ENCODE data around the gene GARS1. TPM values are rescaled to one million over a fixed set of nuclear protein-coding genes. Genes with fewer than 3 reads are reported as not detected.
A peak's percentile ranks its signal among the peaks of the same experiment; 100 is the strongest.

GARS1 gene
- polyA plus RNA-seq, 3 donors: 46.0 to 68.4 (median 48.6) TPM

DNA sequence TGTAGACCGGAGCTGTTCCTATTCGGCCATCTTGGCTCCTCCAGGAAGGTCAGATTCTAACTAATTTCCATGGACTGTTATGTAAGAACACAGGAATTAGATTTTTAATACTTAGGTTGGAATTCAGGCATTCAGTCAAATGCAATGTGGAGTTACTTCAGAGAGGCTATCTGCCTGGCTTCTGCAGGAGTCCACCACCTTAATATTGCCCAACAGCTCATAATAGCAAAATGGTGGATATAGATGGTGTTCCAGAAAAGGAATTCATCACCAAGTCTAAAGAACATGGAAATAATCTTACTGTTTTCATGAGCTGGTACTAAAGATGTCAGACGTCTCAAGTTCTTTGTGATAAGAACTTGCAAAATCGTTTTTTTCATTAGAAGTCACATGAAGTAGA is 48.1 kb downstream of the GARS1 start:
- Mint-ChIP-seq H3K36me3 (peaks cover 18 to 29% of the 10 kb centered on the region in 2 donors), H3K27ac (no peak overlapping the region), H3K27me3 (ENCODE audit: low read depth in 3 of 3) (peaks cover 0 to 1% (median 0%) of the 10 kb centered on the region in 3 donors), H3K4me3 (no peak overlapping the region), H3K4me1 (no peaks in the 10 kb centered on the region), H3K9me3 (peaks cover 0 to 2% (median 0%) of the 10 kb centered on the region in 7 donors)
- intact Hi-C loops (cut with micrococcal nuclease): no loop called here
- Histone ChIP-seq H3K4me1 (ENCODE audit: control insufficient read depth in 1 of 2, insufficient read depth in 2 of 2, low read length in 2 of 2) (no peaks in the 10 kb centered on the region), H3K27ac (ENCODE audit: low read depth in 1 of 2, low read length in 2 of 2) (no peak overlapping the region), H4K20me1 (ENCODE audit: insufficient read depth, low read length) (no peaks in the 10 kb centered on the region), H3K27me3 (ENCODE audit: control insufficient read depth in 2 of 2, insufficient read depth in 2 of 2, low read length in 2 of 2) (no peaks in the 10 kb centered on the region), H3K9me3 (replicated peaks in 1 of 2; ENCODE audit: control insufficient read depth in 1 of 2, insufficient read depth in 1 of 2, low read length in 2 of 2) (no peaks in the 10 kb centered on the region), H3K36me3 (replicated peaks in 1 of 2; ENCODE audit: control insufficient read depth in 1 of 2, insufficient read depth in 2 of 2, low read length in 2 of 2) (no peaks in the 10 kb centered on the region), H3K4me3 (replicated peaks in 1 of 3; ENCODE audit: low read depth in 2 of 3, low read length in 3 of 3) (no peak overlapping the region), H3K4me2 (replicated peaks; ENCODE audit: extremely low read depth, low read length, poor library complexity, severe bottlenecking) (no peak overlapping the region), H3K9ac (ENCODE audit: insufficient read depth, low read length, poor library complexity, severe bottlenecking) (no peak overlapping the region), H2AFZ (ENCODE audit: insufficient read depth, low read depth, low read length, poor library complexity, severe bottlenecking) (no peak overlapping the region), H3K79me2 (ENCODE audit: insufficient read depth, low read length) (no peaks in the 10 kb centered on the region)
- TF ChIP-seq, protein P1, sequence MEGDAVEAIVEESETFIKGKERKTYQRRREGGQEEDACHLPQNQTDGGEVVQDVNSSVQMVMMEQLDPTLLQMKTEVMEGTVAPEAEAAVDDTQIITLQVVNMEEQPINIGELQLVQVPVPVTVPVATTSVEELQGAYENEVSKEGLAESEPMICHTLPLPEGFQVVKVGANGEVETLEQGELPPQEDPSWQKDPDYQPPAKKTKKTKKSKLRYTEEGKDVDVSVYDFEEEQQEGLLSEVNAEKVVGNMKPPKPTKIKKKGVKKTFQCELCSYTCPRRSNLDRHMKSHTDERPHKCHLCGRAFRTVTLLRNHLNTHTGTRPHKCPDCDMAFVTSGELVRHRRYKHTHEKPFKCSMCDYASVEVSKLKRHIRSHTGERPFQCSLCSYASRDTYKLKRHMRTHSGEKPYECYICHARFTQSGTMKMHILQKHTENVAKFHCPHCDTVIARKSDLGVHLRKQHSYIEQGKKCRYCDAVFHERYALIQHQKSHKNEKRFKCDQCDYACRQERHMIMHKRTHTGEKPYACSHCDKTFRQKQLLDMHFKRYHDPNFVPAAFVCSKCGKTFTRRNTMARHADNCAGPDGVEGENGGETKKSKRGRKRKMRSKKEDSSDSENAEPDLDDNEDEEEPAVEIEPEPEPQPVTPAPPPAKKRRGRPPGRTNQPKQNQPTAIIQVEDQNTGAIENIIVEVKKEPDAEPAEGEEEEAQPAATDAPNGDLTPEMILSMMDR (IDR thresholded peaks at IDR 0.05): no peak
- DNase-seq: no peak
- no CpG with 5 or more reads among the region's 4 CpGs for WGBS (ENCODE audit: insufficient coverage)

DNA sequence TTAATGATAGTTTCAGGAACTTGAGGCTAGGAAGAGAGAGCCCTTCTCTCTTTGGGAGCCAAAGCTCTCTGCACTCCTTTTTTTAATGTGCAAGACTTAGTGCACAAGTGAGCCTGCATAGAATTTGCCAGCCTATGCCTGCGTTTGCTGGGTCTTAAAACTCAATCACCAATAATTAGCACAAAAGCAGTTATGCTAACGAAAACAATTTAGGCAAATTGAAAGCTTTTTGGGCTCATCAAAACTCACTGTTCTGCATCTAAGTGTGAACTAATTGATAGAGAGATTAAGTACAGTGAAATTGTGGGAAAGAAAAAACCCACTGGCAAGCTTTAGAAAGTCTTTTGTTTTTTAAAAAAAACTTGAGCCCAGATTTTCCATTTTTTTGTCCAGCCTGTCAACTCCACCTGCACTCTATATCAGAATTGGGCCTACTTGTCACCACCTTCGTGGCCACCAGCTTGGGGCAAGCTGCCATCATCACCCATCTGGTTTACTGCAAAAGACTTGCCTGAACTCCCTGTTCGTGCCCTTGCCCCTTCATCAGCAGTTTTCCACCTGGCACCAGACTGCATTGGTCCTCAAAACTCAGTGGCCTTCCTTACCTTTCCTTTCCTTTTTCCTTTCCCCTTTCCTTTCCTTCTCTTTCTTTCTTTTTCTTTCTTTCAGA is 49.7 kb downstream of the GARS1 start:
- no peaks in the 10 kb centered on the region for H4K20me1 ChIP-seq (ENCODE audit: insufficient read depth, low read length)
- peaks cover 17 to 25% of the 10 kb centered on the region in 2 donors for H3K36me3 Mint-ChIP-seq
- no peaks in the 10 kb centered on the region for H3K79me2 ChIP-seq (ENCODE audit: insufficient read depth, low read length)
- peak overlapping the region in 1 of 7 donors; percentile 37 for H3K27ac Mint-ChIP-seq
- no peak overlapping the region for H3K4me3 Mint-ChIP-seq
- H3K9me3 ChIP-seq (replicated peaks in 1 of 2; ENCODE audit: control insufficient read depth in 1 of 2, insufficient read depth in 1 of 2, low read length in 2 of 2): no peaks in the 10 kb centered on the region
- no peak overlapping the region for H3K27ac ChIP-seq (ENCODE audit: low read depth in 1 of 2, low read length in 2 of 2)
- no peaks in the 10 kb centered on the region for H3K4me1 Mint-ChIP-seq
- H3K9me3 Mint-ChIP-seq: peaks cover 0 to 2% (median 0%) of the 10 kb centered on the region in 7 donors
- H3K9ac ChIP-seq (ENCODE audit: insufficient read depth, low read length, poor library complexity, severe bottlenecking): no peak overlapping the region
- peaks cover 0 to 1% (median 0%) of the 10 kb centered on the region in 3 donors for H3K27me3 Mint-ChIP-seq (ENCODE audit: low read depth in 3 of 3)
- no peaks in the 10 kb centered on the region for H3K4me1 ChIP-seq (ENCODE audit: control insufficient read depth in 1 of 2, insufficient read depth in 2 of 2, low read length in 2 of 2)
- no peak for DNase-seq
- H3K4me2 ChIP-seq (replicated peaks; ENCODE audit: extremely low read depth, low read length, poor library complexity, severe bottlenecking): no peak overlapping the region
- H3K36me3 ChIP-seq (replicated peaks in 1 of 2; ENCODE audit: control insufficient read depth in 1 of 2, insufficient read depth in 2 of 2, low read length in 2 of 2): no peaks in the 10 kb centered on the region
- TF ChIP-seq, protein P1 (IDR thresholded peaks at IDR 0.05): no peak
- intact Hi-C loops (cut with micrococcal nuclease): no loop called here
- no peak overlapping the region for H2AFZ ChIP-seq (ENCODE audit: insufficient read depth, low read depth, low read length, poor library complexity, severe bottlenecking)
- H3K27me3 ChIP-seq (ENCODE audit: control insufficient read depth in 2 of 2, insufficient read depth in 2 of 2, low read length in 2 of 2): no peaks in the 10 kb centered on the region
- WGBS (ENCODE audit: insufficient coverage): 96% methylated on average over 2 of the region's 4 CpGs
- H3K4me3 ChIP-seq (replicated peaks in 1 of 3; ENCODE audit: low read depth in 2 of 3, low read length in 3 of 3): no peak overlapping the region

Measured in CD14-positive monocyte (primary cell).